ENCODE measurements around the gene FAT1. TPM values are rescaled to one million over a fixed set of nuclear protein-coding genes. Genes with fewer than 3 reads are reported as not detected.

Gene FAT1
- total RNA-seq, 4 donors from 2014 or later = 73.1 to 95.6 (median 76.5) TPM

DNA sequence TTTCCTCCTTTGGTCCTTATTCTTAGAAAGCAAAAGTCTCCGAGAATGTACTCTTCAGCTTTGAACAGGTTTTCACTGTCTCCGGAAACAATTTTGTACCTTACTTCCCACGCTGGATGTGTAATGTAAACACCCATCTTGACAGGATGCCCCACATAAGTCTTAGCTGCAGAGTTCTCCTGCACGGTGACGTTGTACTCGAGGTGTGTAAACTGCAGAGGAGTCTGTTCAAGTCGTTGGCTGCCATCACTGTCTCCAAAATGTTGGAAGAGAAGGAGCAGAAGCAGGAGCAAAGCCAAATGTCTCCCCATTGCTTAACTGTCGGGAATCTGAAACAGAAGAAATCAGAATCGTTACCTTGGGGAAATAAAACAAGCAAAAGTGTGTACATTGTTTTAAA is 14.1 kb downstream of the FAT1 start:
- Histone ChIP-seq H3K27me3 (no peaks in the 10 kb centered on the region), H3K4me1 (peaks cover 0 to 7% of the 10 kb centered on the region in 2 donors), H3K9me3 (no peaks in the 10 kb centered on the region), H3K4me3 (replicated peaks in 1 of 3) (no peak overlapping the region), H3K27ac (no peak overlapping the region), H3K36me3 (peaks cover 3 to 26% of the 10 kb centered on the region in 2 donors)
- no peak for DNase-seq
- intact Hi-C loops (cut with DNase I) = no loop called here
- TF ChIP-seq POLR2A (IDR thresholded peaks at IDR 0.05) = no peak
- TF ChIP-seq, protein P1, sequence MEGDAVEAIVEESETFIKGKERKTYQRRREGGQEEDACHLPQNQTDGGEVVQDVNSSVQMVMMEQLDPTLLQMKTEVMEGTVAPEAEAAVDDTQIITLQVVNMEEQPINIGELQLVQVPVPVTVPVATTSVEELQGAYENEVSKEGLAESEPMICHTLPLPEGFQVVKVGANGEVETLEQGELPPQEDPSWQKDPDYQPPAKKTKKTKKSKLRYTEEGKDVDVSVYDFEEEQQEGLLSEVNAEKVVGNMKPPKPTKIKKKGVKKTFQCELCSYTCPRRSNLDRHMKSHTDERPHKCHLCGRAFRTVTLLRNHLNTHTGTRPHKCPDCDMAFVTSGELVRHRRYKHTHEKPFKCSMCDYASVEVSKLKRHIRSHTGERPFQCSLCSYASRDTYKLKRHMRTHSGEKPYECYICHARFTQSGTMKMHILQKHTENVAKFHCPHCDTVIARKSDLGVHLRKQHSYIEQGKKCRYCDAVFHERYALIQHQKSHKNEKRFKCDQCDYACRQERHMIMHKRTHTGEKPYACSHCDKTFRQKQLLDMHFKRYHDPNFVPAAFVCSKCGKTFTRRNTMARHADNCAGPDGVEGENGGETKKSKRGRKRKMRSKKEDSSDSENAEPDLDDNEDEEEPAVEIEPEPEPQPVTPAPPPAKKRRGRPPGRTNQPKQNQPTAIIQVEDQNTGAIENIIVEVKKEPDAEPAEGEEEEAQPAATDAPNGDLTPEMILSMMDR (IDR thresholded peaks at IDR 0.05) = no peak
- WGBS, 2 donors = 75 to 77% methylated on average over 9 of the region's 9 CpGs

DNA sequence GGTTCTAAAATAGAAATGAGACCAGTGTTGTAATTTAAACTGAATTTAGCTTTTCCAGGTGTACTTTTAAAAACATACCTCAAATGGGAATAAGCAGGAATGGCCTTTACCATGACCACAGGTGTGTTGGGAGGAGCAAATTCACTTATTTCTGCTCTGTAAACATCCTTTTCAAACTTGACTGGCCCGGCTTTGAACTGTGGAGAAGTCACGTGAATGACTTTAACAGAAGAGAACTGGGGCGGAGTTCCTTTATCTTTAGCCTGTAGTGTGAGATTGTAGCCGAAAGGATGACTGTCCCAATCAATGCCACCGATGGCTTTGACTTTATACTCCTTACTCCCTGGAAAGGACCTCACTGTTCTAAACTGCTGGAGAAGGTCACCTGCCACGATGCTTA is 15.1 kb downstream of the FAT1 start:
- DNase-seq = no peak
- no peaks in the 10 kb centered on the region for H3K9me3 ChIP-seq
- 89 to 91% methylated on average over 6 of the region's 6 CpGs for WGBS, 2 donors
- H3K4me1 ChIP-seq = no peaks in the 10 kb centered on the region
- TF ChIP-seq, protein P1 (IDR thresholded peaks at IDR 0.05) = no peak
- TF ChIP-seq POLR2A (IDR thresholded peaks at IDR 0.05) = no peak
- no peak overlapping the region for H3K27ac ChIP-seq
- intact Hi-C loops (cut with DNase I) = no loop called here
- H3K27me3 ChIP-seq = no peaks in the 10 kb centered on the region
- peaks cover 3 to 26% of the 10 kb centered on the region in 2 donors for H3K36me3 ChIP-seq
- no peak overlapping the region for H3K4me3 ChIP-seq (replicated peaks in 1 of 3)

DNA sequence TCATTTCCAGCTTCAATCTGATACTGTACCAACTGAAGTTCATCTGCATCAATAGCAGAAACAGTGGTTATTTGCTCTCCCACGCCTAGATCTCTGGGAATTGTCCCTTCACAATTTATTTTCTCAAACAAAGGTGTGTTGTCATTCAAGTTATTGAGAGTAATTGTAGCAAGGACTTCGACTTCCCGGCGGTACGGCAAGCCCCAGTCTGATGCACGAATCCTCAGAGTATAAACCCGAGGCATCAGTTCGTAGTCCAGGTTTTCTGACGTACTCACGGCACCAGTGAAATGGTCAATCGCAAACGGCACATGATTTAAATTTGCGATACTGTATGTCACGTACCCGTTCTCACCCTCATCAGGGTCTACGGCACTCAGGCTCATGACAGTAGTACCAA is 15.7 kb downstream of the FAT1 start:
- TF ChIP-seq, protein P1 (IDR thresholded peaks at IDR 0.05) = no peak
- no peak for TF ChIP-seq POLR2A (IDR thresholded peaks at IDR 0.05)
- 91% methylated on average over 16 of the region's 16 CpGs for WGBS, 2 donors

DNA sequence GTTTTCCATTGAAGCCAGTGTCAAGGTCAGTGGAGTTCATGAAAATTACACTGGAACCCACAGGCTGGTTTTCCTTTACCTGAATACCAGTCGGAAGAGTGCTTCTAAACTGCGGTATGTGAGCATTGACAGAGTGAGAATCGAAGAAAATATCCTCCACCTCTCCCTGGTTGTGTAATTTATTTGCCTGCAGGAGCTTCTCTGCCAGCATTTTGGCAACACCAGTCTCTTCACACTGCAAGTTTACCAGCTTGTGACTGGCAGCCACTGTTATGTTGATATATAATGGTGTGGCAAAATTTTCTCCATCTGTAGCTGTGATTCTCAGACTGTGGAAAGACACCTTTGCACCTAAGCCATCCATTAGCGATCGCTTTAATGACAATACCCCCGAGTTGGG is 16.1 kb downstream of the FAT1 start:
- no peaks in the 10 kb centered on the region for H3K27me3 ChIP-seq
- H3K36me3 ChIP-seq = peaks cover 3 to 26% of the 10 kb centered on the region in 2 donors
- H3K27ac ChIP-seq = no peak overlapping the region
- no peaks in the 10 kb centered on the region for H3K9me3 ChIP-seq
- TF ChIP-seq, protein P1 (IDR thresholded peaks at IDR 0.05) = no peak
- TF ChIP-seq POLR2A (IDR thresholded peaks at IDR 0.05) = no peak
- no peak overlapping the region for H3K4me3 ChIP-seq (replicated peaks in 1 of 3)
- H3K4me1 ChIP-seq = no peaks in the 10 kb centered on the region
- DNase-seq = no peak
- intact Hi-C loops (cut with DNase I) = no loop called here
- 91 to 96% methylated on average over 6 of the region's 6 CpGs for WGBS, 2 donors

More for the DNA sequence above, 15.7 kb downstream of the FAT1 start:
- Histone ChIP-seq H3K4me1 (no peaks in the 10 kb centered on the region), H3K36me3 (peaks cover 3 to 26% of the 10 kb centered on the region in 2 donors), H3K9me3 (no peaks in the 10 kb centered on the region), H3K27me3 (no peaks in the 10 kb centered on the region), H3K27ac (no peak overlapping the region), H3K4me3 (replicated peaks in 1 of 3) (no peak overlapping the region)
- DNase-seq = no peak
- intact Hi-C loops (cut with DNase I) = no loop called here

DNA sequence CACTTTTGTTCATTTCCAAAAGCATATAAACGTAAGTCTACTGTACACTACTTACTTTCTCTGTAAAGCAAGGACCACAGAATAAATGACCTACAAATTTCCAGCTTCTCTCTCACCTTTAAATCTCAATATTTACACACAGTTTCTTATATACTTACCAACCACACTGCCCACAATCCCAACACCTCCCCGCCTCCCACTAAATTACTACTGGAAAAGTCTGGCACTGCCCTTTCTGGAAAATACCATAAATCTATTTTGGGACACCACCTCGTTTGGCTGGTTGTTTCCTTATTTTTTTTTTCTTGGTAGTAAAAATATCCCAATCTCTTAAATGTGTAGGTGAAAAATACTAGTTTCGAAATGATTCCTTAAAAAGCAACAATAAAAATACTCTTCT is 19.6 kb downstream of the FAT1 start:
- WGBS, 2 donors = 75% methylated on average over 4 of the region's 4 CpGs
- H3K9me3 ChIP-seq = no peaks in the 10 kb centered on the region
- no peaks in the 10 kb centered on the region for H3K27me3 ChIP-seq
- TF ChIP-seq, protein P1 (IDR thresholded peaks at IDR 0.05) = no peak
- no peak for TF ChIP-seq POLR2A (IDR thresholded peaks at IDR 0.05)
- H3K27ac ChIP-seq = no peak overlapping the region
- no peak for DNase-seq
- no peak overlapping the region for H3K4me3 ChIP-seq (replicated peaks in 1 of 3)
- intact Hi-C loops (cut with DNase I) = no loop called here
- peaks cover 6 to 14% of the 10 kb centered on the region in 2 donors for H3K4me1 ChIP-seq
- peaks cover 3 to 23% of the 10 kb centered on the region in 2 donors for H3K36me3 ChIP-seq

All from thyroid gland (tissue), 4 donors.